CD4-positive, CD25-positive, alpha-beta regulatory T cell (primary cell): Measurements from ENCODE around the gene XAF1. TPM values are rescaled to one million over a fixed set of nuclear protein-coding genes. Genes with fewer than 3 reads are reported as not detected.

ENCODE experiments used
- ATAC-seq, 2 donors: fragments of 150-1000 bp; cut with Tn5 transposase; one replicate each; pipeline ENCODE4 v1.10.0; 2021; ENCODE audit warnings: low read depth in 2 of 2, moderate number of reproducible peaks in 2 of 2, moderate library complexity in 1 of 2
- DNase-seq, 3 donors: peaks; one replicate each; pipeline versions ENCODE4 v3.0.0 to v3.0.0-alpha.2; 2012 to 2022; ENCODE audit warnings: mixed read lengths in 1 of 3
- H3K27ac ChIP-seq: one replicate; pipeline ENCODE4 v1.7.0; 2013; ENCODE audit warnings: mild to moderate bottlenecking, low read length; ENCODE audit not compliant: insufficient read depth, poor library complexity, severe bottlenecking
- H3K27me3 ChIP-seq: one replicate; pipeline ENCODE4 v1.7.0; 2013; ENCODE audit warnings: low read length; ENCODE audit not compliant: control insufficient read depth, insufficient read depth
- H3K36me3 ChIP-seq: one replicate; pipeline ENCODE4 v1.7.0; 2013; ENCODE audit warnings: mild to moderate bottlenecking, low read length, moderate library complexity; ENCODE audit not compliant: control insufficient read depth, insufficient read depth
- H3K4me1 ChIP-seq: 2 replicates; pipeline ENCODE4 v1.7.0; 2013; ENCODE audit warnings: mild to moderate bottlenecking, low read length; ENCODE audit not compliant: insufficient read depth, control insufficient read depth, poor library complexity, severe bottlenecking
- H3K4me3 ChIP-seq: one replicate; pipeline ENCODE4 v1.7.0; 2013; ENCODE audit warnings: low read depth, mild to moderate bottlenecking, low read length, moderate library complexity
- H3K9me3 ChIP-seq, 2 experiments: 1 replicate in 1 of 2; 2 replicates in 1 of 2; pipeline ENCODE4 v1.7.0; 2013; ENCODE audit warnings: low read length in 2 of 2, mild to moderate bottlenecking in 1 of 2, moderate library complexity in 1 of 2; ENCODE audit not compliant: control insufficient read depth in 2 of 2
- H3K27ac Mint-ChIP-seq, 3 donors: one replicate each; pipeline ENCODE4 v1.8.0; 2020 to 2022; ENCODE audit warnings: mild to moderate bottlenecking in 3 of 3, mixed read lengths in 3 of 3, moderate library complexity in 2 of 3
- H3K27me3 Mint-ChIP-seq: one replicate; pipeline ENCODE4 v1.8.0; 2022; ENCODE audit warnings: mild to moderate bottlenecking, mixed read lengths
- H3K36me3 Mint-ChIP-seq: one replicate; pipeline ENCODE4 v1.8.0; 2020; ENCODE audit warnings: mixed read lengths
- H3K4me1 Mint-ChIP-seq, 4 donors: one replicate each; pipeline ENCODE4 v1.8.0; 2020 to 2022; ENCODE audit warnings: mixed read lengths in 4 of 4, mild to moderate bottlenecking in 1 of 4
- H3K4me3 Mint-ChIP-seq, 4 donors: one replicate each; pipeline ENCODE4 v1.8.0; 2020 to 2022; ENCODE audit warnings: mild to moderate bottlenecking in 4 of 4, mixed read lengths in 4 of 4, moderate library complexity in 3 of 4
- H3K9me3 Mint-ChIP-seq, 7 donors: one replicate each; pipeline ENCODE4 v1.8.0; 2020 to 2022; ENCODE audit warnings: mixed read lengths in 7 of 7, mild to moderate bottlenecking in 3 of 7, moderate library complexity in 2 of 7
- polyA plus RNA-seq, 4 donors: library from polyadenylated mRNA; unstranded; fragments of 300-500 nt; fragmentation: Illumina TruSeq; gene quantifications; one replicate each; pipeline ENCODE4 v1.2.3, GENCODE V29; 2021
- total RNA-seq: library from RNA; stranded (reverse); gene quantifications from one replicate; pipeline ENCODE4 v1.2.3, GENCODE V29; 2022

Gene XAF1
- total and polyA plus RNA-seq, 5 donors from 2014 or later: 16.4 to 95.1 (median 28.8) TPM

GRCh38 chr17:6753546-6753945, 2.3 kb upstream of the XAF1 start:
- peaks cover 0 to 45% (median 31%) of the 10 kb centered on the region in 4 donors for H3K4me1 Mint-ChIP-seq

GRCh38 chr17:6755281-6755680, 565 bp upstream of the XAF1 start:
- no peaks in the 10 kb centered on the region for H3K9me3 Mint-ChIP-seq

More at GRCh38 chr17:6753546-6753945, 2.3 kb upstream of the XAF1 start:
- Histone ChIP-seq H3K36me3 (peaks cover 5% of the 10 kb centered on the region), H3K9me3 (no peaks in the 10 kb centered on the region), H3K4me1 (peaks cover 35% of the 10 kb centered on the region), H3K27me3 (no peaks in the 10 kb centered on the region), H3K4me3 (no peak overlapping the region), H3K27ac (no peak overlapping the region)
- ATAC-seq: no peak
- Mint-ChIP-seq H3K4me3 (peak overlapping the region; percentile 29 to 76 (median 62)), H3K9me3 (no peaks in the 10 kb centered on the region), H3K27me3 (peaks cover 9% of the 10 kb centered on the region), H3K27ac (peak overlapping the region; percentile 81 to 87 (median 85)), H3K36me3 (peaks cover 17% of the 10 kb centered on the region)
- no peak for DNase-seq

DNA sequence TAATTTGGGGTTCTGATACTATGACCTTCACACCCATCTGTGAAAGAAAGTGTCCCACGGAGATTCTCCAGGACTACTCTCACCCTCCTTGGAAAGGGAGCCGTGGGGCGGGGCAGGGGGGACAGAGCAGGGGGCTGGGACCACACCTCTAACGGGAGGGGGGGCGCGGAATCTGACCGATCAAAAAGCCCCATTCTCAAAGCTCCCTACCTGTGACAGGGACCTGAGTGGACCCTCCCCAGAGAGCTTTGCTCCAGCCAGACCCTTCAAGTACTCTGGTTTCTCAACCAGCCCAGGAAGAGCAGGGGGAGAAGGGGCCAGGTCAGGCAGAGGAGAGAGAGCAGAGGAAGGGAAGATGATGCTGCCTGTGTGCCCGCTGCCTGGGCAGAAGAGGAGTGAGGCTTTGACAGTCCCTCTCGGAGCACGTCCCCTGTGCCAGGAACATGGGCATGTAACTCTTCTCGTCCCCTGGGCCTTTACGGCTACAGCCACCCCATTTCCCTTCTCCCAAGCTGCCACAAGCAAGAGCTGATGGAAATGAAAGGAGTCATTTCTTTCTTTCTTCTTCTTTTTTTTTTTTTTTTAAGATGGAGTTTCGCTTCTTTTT, 682 bp downstream of the XAF1 start:
- H3K27ac Mint-ChIP-seq: peak overlapping the region; percentile 97 to 99 (median 98)
- no peaks in the 10 kb centered on the region for H3K9me3 Mint-ChIP-seq
- DNase-seq (peak in 1 of 3 donors; percentile 28), ATAC-seq (peak; percentile 14 to 35)
- peak overlapping the region; percentile 89 for H3K4me3 ChIP-seq
- H3K4me1 Mint-ChIP-seq: peaks cover 0 to 49% (median 30%) of the 10 kb centered on the region in 4 donors
- H3K9me3 ChIP-seq: no peaks in the 10 kb centered on the region
- peak overlapping the region; percentile 91 to 100 (median 98) for H3K4me3 Mint-ChIP-seq
- peaks cover 29% of the 10 kb centered on the region for H3K36me3 Mint-ChIP-seq
- H3K27me3 ChIP-seq: no peaks in the 10 kb centered on the region
- H3K4me1 ChIP-seq: peaks cover 35% of the 10 kb centered on the region
- H3K27me3 Mint-ChIP-seq: no peaks in the 10 kb centered on the region
- peak overlapping the region; percentile 71 for H3K27ac ChIP-seq
- H3K36me3 ChIP-seq: peaks cover 32% of the 10 kb centered on the region

More at GRCh38 chr17:6755281-6755680, 565 bp upstream of the XAF1 start:
- Mint-ChIP-seq H3K27ac (peak overlapping the region; percentile 97 to 99 (median 98)), H3K4me3 (peak overlapping the region; percentile 91 to 100 (median 98)), H3K27me3 (no peaks in the 10 kb centered on the region), H3K36me3 (peaks cover 20% of the 10 kb centered on the region), H3K4me1 (peaks cover 0 to 49% (median 31%) of the 10 kb centered on the region in 4 donors)
- H3K27me3 ChIP-seq: no peaks in the 10 kb centered on the region
- no peak for ATAC-seq
- peak overlapping the region; percentile 71 for H3K27ac ChIP-seq
- H3K4me1 ChIP-seq: peaks cover 35% of the 10 kb centered on the region
- H3K36me3 ChIP-seq: peaks cover 21% of the 10 kb centered on the region
- DNase-seq: no peak
- H3K4me3 ChIP-seq: peak overlapping the region; percentile 89
- no peaks in the 10 kb centered on the region for H3K9me3 ChIP-seq

GRCh38 chr17:6757747-6758146, 1.9 kb downstream of the XAF1 start:
- H3K27me3 Mint-ChIP-seq: no peaks in the 10 kb centered on the region
- H3K4me1 Mint-ChIP-seq: peaks cover 2 to 50% (median 26%) of the 10 kb centered on the region in 4 donors
- no peak for DNase-seq
- no peaks in the 10 kb centered on the region for H3K27me3 ChIP-seq
- peaks cover 44% of the 10 kb centered on the region for H3K36me3 ChIP-seq
- peak overlapping the region; percentile 85 to 99 (median 90) for H3K4me3 Mint-ChIP-seq
- H3K4me1 ChIP-seq: peaks cover 35% of the 10 kb centered on the region
- H3K27ac Mint-ChIP-seq: peak overlapping the region; percentile 88 to 97 (median 91)
- H3K4me3 ChIP-seq: peak overlapping the region; percentile 89
- H3K27ac ChIP-seq: no peak overlapping the region
- H3K36me3 Mint-ChIP-seq: peaks cover 41% of the 10 kb centered on the region
- H3K9me3 ChIP-seq: no peaks in the 10 kb centered on the region
- no peak for ATAC-seq
- H3K9me3 Mint-ChIP-seq: no peaks in the 10 kb centered on the region

DNA sequence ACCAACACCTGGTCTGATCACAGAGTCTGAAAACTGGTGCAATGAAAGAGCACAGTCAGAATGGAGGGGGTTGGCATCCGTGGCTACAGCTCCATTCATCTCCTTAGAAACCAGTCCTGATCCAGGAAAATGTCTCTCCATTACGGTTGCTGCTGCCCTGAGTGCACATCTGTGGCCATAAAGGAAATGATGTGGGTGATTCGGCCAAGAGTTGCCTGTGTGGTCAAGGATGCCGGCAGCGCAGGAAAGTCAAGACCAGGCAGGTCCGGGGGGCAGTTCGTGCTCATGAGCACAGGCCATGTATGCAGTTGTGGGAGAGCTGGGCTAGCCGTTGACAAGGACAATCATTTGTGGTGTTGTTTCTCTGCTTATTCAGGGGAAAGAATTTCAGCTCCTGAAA, 5.9 kb downstream of the XAF1 start:
- peak overlapping the region in 1 of 4 donors; percentile 31 for H3K4me3 Mint-ChIP-seq
- H3K36me3 Mint-ChIP-seq: peaks cover 77% of the 10 kb centered on the region

GRCh38 chr17:6768447-6768846, 12.6 kb downstream of the XAF1 start:
- H3K4me3 Mint-ChIP-seq: no peak overlapping the region
- Histone ChIP-seq H3K9me3 (peaks cover 58 to 76% of the 10 kb centered on the region in 2 experiments), H3K36me3 (peaks cover 100% of the 10 kb centered on the region), H3K27me3 (no peaks in the 10 kb centered on the region), H3K4me3 (no peak overlapping the region), H3K27ac (no peak overlapping the region), H3K4me1 (no peaks in the 10 kb centered on the region)
- no peak for DNase-seq
- H3K27me3 Mint-ChIP-seq: no peaks in the 10 kb centered on the region
- ATAC-seq: no peak
- peaks cover 98% of the 10 kb centered on the region for H3K36me3 Mint-ChIP-seq
- peaks cover 5 to 67% (median 29%) of the 10 kb centered on the region in 7 donors for H3K9me3 Mint-ChIP-seq
- peaks cover 0 to 23% (median 19%) of the 10 kb centered on the region in 4 donors for H3K4me1 Mint-ChIP-seq
- no peak overlapping the region for H3K27ac Mint-ChIP-seq

More for the DNA sequence above, 5.9 kb downstream of the XAF1 start:
- Histone ChIP-seq H3K9me3 (peaks cover 11 to 15% of the 10 kb centered on the region in 2 experiments), H3K27me3 (no peaks in the 10 kb centered on the region), H3K4me3 (no peak overlapping the region), H3K4me1 (peaks cover 17% of the 10 kb centered on the region), H3K27ac (no peak overlapping the region), H3K36me3 (peaks cover 83% of the 10 kb centered on the region)
- Mint-ChIP-seq H3K27ac (peak overlapping the region in 1 of 3 donors; percentile 52), H3K9me3 (peaks cover 2 to 16% (median 9%) of the 10 kb centered on the region in 7 donors), H3K27me3 (no peaks in the 10 kb centered on the region), H3K4me1 (peaks cover 15 to 43% (median 26%) of the 10 kb centered on the region in 4 donors)
- DNase-seq: no peak
- ATAC-seq: no peak

DNA sequence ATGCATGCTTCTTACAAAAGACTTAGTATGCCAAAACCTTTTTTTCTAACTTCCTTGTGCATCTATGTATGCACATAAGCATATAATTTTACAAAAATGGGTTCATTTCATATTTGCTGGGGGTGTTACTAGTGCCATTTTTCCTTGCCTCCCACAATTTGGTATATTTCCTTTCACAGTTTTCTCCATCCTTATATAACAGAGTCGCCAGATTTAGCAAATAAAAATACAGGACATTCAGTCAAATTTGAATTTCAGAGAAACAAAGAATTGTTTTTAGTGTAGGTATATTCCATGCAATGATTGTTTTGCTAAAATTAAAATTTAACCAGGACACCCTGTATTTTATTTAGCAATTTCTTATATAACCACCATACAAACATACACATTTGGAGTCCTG, 16.2 kb downstream of the XAF1 start:
- no peak overlapping the region for H3K27ac ChIP-seq
- no peak for ATAC-seq
- peaks cover 0 to 19% (median 4%) of the 10 kb centered on the region in 4 donors for H3K4me1 Mint-ChIP-seq
- no peak overlapping the region for H3K4me3 ChIP-seq
- H3K36me3 ChIP-seq: peaks cover 74% of the 10 kb centered on the region
- DNase-seq: no peak
- no peaks in the 10 kb centered on the region for H3K4me1 ChIP-seq
- H3K9me3 ChIP-seq: peaks cover 67 to 84% of the 10 kb centered on the region in 2 experiments
- no peaks in the 10 kb centered on the region for H3K27me3 ChIP-seq
- peaks cover 73% of the 10 kb centered on the region for H3K36me3 Mint-ChIP-seq
- peaks cover 4% of the 10 kb centered on the region for H3K27me3 Mint-ChIP-seq
- no peak overlapping the region for H3K4me3 Mint-ChIP-seq
- H3K9me3 Mint-ChIP-seq: peaks cover 2 to 73% (median 30%) of the 10 kb centered on the region in 7 donors
- no peak overlapping the region for H3K27ac Mint-ChIP-seq
